Endothelial cell of umbilical vein (primary cell): Measurements from ENCODE around the gene TLR9.

Experiments
- EZH2 ChIP-seq: IDR thresholded peaks from 2 replicates; pipeline ENCODE4 v1.6.1; 2012; ENCODE audit warnings: borderline replicate concordance, low read depth, mild to moderate bottlenecking, moderate library complexity, low read length, inconsistent platforms; ENCODE audit not compliant: severe bottlenecking
- FOS ChIP-seq: IDR thresholded peaks from 2 replicates; pipeline ENCODE4 v1.6.1; 2011; ENCODE audit warnings: mild to moderate bottlenecking, low read length, moderate library complexity, borderline replicate concordance; ENCODE audit not compliant: insufficient read depth
- JUN ChIP-seq: IDR thresholded peaks from 2 replicates; pipeline ENCODE4 v1.6.1; 2011; ENCODE audit warnings: borderline replicate concordance, low read depth; ENCODE audit not compliant: insufficient read length, insufficient read depth
- MYC ChIP-seq: IDR thresholded peaks from one replicate; pipeline ENCODE4 v1.6.1; 2011; ENCODE audit warnings: mild to moderate bottlenecking, low read depth, low read length
- POLR2A ChIP-seq: IDR thresholded peaks from 2 replicates; pipeline ENCODE4 v1.6.1; 2012; ENCODE audit warnings: low read depth, mild to moderate bottlenecking, control low read depth, low read length
- POLR2AphosphoS5 ChIP-seq: IDR thresholded peaks from 2 replicates; pipeline ENCODE4 v1.6.1; 2012; ENCODE audit warnings: low read depth, mild to moderate bottlenecking, control low read depth, low read length, moderate library complexity; ENCODE audit not compliant: insufficient read depth
- TF ChIP-seq, protein P1 (sequence below), 2 donors: IDR thresholded peaks; 1 replicate in 1 of 2; 2 replicates in 1 of 2; pipeline ENCODE4 v1.5.1; 2011; ENCODE audit warnings: low read length in 2 of 2, mild to moderate bottlenecking in 2 of 2, moderate library complexity in 2 of 2, control low read depth in 1 of 2, inconsistent platforms in 1 of 2, low read depth in 1 of 2; ENCODE audit not compliant: insufficient read depth in 1 of 2; ENCODE audit errors: extremely low read depth in 1 of 2
- TF ChIP-seq, protein P2 (sequence below): IDR thresholded peaks from 2 replicates; pipeline ENCODE4 v1.6.1; 2011; ENCODE audit not compliant: insufficient read depth, insufficient read length

DNA sequence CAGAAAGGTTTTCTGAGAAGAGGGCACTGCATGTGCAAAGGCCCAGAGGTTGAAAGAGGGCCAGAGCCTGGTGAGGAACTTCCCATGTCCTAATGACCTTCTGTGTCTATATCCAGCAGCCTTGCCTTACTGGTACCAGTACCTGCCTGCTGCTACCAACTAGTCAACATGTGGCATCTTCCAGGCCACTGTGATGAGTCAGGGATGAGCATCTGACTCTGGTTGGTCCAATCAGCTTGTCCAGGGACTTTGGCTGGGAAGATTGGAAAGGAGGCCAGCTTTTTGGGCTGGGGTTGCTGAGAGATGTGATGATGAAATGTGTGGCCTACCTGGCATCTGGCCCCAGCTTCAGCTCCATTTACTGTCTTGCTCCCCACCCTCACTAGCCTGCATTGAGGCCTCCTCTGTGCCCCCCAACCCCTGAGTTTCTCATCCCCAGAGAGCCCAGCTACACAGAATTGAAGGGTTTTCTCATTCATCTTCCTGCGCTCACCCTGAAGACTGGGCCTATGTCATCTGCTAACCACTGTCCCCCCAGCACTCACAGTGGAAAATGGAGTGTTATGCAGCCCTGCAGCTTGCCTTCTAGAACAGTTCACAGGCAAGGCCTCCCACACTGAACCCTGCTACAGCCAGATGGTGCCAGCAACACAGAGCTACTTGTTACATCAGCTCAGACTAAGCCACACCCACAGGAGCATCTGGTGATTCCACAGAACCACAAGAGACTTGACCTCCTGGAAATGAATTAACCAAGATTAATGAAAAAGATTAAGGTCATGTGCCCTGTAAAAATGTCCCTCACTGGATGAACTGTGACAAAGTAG is 14.8 kb upstream of the TLR9 start:
- TF ChIP-seq, protein P1, sequence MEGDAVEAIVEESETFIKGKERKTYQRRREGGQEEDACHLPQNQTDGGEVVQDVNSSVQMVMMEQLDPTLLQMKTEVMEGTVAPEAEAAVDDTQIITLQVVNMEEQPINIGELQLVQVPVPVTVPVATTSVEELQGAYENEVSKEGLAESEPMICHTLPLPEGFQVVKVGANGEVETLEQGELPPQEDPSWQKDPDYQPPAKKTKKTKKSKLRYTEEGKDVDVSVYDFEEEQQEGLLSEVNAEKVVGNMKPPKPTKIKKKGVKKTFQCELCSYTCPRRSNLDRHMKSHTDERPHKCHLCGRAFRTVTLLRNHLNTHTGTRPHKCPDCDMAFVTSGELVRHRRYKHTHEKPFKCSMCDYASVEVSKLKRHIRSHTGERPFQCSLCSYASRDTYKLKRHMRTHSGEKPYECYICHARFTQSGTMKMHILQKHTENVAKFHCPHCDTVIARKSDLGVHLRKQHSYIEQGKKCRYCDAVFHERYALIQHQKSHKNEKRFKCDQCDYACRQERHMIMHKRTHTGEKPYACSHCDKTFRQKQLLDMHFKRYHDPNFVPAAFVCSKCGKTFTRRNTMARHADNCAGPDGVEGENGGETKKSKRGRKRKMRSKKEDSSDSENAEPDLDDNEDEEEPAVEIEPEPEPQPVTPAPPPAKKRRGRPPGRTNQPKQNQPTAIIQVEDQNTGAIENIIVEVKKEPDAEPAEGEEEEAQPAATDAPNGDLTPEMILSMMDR (IDR thresholded peaks at IDR 0.05; ENCODE audit: extremely low read depth in 1 of 2, insufficient read depth in 1 of 2, low read depth in 1 of 2, low read length in 2 of 2) = no peak
- no peak for TF ChIP-seq POLR2A
- no peak for TF ChIP-seq POLR2AphosphoS5
- TF ChIP-seq, protein P2, sequence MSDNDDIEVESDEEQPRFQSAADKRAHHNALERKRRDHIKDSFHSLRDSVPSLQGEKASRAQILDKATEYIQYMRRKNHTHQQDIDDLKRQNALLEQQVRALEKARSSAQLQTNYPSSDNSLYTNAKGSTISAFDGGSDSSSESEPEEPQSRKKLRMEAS = no peak
- no peak for TF ChIP-seq MYC
- TF ChIP-seq EZH2 = no peak
- TF ChIP-seq FOS = no peak
- TF ChIP-seq JUN = no peak
